GM19324 (cell line): ENCODE results near the gene PACS2.
"Not testable (repeated sequence)": the region's sequence is repeated elsewhere in the genome, so short reads cannot be mapped to it uniquely, and the experiment has no call there.

Experiments
- ATAC-seq: cut with Tn5 transposase; IDR thresholded peaks from one replicate; pipeline ENCODE4 v1.9.1; 2021; ENCODE audit warnings: mild to moderate bottlenecking, moderate library complexity; ENCODE audit not compliant: unreplicated experiment, low FRiP score

Gene PACS2

DNA sequence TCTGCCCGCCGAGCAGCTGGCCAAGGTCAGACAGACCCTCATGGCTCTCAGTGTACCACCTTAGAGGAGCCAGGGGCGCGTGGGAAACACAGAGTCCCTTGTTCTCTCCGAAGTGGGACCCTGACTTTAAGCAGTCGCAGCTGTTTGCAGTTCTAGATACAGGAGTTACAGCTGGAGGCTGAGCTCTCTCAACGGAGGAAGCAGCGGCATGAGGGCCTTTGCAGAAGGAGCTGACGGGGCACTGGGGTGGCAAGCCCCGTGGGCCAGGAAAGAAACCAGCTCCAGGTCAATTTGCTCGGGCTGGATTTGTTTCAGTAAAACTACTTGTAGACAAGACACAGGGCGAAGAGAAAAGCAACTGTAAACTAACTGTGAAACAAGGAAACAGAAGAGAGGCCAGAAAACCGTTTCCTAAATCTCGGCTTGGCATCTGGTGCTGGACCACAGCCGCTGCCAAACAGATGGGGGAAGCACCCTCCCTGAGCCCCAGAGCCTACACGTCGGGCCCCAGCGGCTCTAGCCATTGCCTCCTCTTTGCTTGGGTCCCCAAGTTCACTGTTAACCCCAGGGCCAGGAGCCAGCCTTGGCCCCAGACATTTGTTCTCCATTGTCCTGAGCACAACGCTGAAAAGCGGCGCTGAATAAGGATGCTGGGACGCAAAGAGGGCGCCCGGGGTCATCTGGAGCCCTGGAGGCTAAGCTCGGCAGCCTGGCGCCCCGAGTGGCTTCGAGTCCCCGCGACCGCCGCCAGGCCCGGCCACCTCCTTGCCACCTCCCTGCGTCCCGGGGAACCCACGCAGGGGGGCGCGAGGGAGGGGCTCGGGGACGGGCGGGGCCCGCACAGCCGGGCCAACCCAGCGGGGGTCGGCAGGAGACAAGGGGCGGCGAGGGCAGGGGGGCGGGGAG, 914 bp upstream of the PACS2 start:
- peak; percentile 0 for ATAC-seq

DNA sequence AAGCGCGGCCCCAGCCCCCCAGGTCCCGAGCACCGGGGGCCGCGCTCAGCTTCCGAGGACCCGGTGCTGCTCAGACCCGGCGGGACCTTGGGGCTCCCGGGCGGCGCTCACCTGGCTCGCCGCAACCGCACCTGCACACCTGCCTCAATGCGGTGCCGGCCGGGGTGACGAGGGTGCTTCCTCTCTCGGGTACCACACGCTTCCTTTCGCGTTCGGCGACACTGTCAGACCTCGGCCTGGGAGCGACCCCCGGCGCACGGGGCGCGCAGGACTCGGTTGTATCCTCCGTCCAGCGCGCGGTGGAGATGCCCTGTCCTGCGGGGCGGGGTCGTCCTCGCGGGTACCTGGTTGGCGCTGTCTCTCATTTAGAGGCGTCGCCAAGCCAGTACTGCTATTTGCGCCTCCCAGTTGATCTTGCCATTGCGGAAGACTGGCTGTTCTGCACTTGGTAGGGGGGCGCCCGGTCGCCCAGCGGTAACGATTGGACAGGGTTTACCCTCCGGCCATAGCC, 718 bp downstream of the PACS2 start:
- peak; percentile 12 for ATAC-seq

DNA sequence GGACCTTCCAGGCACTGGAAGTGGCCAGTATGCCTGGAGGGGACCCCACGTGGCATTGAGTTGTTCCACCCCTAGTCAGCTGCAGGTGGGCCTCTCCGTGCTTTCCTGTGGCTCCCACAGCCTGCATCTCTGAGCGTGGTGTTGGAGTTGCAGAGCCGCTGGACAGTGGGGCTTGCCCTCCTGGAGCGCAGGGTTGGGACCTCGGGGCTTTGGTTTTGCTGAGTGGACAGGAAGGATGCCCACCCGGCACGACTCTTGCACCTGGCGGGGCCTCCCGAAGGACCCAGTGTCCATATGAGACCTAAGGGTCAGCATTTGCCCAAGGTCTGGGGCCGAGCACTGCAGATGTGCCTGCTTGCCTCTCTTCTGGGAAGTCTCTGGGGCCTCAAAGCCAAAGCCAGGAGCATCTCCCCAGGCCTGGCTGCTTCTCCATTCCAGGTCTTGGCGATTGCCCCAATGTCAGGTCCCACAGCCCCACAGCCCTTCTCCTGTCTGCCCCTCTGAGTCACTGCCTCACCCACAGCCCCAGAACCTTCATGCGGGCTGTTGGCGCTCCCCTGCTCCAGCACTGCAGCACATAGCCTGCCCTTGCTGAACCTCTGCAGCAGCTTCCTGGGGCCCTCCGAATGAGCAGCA, 1.5 kb downstream of the PACS2 start:
- no peak for ATAC-seq

DNA sequence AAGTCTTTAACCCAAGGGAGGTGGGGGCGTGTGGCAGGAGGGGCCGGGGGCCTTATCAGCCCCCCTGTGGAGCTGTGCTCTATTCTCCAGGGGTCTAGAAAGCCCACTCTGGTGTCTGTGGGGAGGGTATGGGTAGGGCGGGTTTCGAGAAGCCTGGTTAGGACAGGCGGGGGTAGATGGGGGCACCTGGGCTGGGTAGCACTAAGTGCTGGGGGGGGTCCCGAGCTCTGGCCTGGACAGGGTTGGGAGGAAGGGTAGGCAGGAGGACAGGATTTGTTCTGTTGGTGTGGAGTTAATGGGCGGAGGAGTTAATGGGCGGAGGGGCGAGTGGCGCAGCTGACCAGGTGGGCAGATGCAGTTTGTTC, 2.0 kb downstream of the PACS2 start:
- ATAC-seq = no peak

DNA sequence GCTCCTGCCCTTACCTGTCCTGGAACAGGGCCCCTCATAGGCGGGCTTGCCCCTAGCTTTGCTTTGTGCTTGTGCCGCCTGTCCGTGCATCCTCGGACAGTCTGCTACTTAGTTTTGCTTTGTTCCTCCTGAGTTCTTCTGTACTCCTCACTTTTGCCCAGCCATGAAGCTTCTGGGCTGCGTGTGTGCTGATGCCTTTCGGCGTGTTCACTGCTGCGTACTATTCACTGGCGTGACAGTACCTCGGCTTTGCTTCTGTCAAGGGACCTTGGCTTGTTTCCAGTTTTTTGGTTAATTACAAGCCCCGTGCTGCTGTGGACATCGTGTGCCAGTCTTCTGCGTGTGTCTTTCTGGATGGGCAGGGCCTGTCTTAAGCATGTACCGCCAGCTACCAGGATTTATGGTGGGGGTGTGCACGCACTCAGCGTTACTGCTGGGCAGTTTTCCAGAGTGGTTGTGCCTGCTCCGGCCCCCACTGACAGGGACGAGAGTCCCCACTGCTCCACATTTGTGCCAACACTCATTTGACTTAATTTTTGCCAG, 2.5 kb downstream of the PACS2 start:
- ATAC-seq = no peak

DNA sequence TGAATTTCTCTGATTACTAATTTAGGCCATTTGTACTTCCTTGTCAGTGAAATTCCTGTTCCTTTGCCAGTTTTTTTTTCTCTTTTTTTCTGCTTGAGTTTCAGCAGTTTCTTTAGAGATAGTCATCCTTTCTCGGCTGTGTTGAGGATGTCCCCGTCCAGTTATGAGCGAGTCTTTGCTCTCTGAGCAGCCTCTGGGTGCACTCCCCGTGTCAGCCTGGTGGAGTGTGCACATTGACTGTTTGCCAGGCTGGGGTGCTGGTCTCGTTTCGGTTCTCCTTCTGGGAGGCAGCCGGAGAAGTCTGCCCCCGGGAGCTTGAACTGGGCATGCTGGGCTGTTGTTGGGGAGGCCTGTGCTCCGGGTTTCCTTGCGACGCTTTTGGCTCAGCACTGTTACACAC, 3.0 kb downstream of the PACS2 start:
- ATAC-seq = no peak

DNA sequence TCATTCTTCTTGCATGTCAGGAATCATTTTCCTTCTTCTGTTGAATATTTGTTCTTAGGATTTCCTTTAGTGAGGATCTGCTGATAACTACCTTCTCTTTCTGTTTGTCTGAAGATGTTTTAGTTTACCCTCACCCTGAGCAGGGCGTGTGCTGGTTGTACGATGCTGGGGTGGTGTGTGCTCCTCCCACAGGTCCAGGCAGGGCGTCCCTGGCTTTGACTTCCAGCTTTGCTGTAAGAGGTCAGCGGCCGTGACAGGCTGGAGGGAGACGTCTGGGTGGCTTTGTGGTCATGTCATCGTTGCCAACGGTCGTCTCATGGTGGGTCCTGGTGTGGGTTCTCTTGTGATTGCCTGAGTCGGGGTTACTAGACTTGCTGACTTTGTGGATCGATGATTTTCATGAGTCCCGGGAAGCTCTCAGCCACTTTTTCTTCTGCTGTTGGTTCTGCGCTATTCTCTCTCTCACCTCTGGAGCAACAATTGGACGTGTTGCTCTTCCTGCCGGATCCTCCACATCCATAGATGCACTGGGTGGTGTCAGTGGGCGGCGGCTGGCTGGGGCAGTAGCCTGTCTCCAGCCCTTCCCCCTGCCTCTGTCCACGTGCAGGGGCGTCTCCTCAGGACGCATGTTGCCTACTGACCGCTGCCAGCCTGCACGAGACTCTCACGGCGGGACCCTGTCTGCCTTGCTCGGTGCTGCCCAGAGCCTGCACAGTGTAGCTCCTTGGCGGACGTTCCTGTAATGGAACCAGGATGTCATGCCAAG, 8.4 kb downstream of the PACS2 start:
- no peak for ATAC-seq

DNA sequence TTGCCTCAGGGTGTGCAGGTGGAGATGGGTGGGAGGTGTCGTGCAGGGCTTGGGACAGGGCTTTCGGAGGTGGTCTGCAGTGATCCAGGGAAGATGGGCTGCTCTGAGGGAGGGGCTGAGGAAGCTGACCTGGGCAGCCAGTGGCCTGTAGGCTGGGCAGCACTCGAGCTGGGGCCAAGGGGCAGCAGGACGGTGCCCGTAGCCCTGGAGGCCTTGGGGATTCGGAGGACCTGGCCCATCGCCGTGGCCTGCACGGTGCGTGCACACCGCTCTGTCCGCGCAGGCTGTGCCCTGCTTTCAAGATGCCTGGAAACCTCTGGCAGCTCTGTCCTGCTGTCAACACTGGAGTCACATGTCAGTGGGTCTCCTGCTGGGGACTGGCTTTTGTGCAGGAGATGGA, 9.1 kb downstream of the PACS2 start:
- no peak for ATAC-seq

DNA sequence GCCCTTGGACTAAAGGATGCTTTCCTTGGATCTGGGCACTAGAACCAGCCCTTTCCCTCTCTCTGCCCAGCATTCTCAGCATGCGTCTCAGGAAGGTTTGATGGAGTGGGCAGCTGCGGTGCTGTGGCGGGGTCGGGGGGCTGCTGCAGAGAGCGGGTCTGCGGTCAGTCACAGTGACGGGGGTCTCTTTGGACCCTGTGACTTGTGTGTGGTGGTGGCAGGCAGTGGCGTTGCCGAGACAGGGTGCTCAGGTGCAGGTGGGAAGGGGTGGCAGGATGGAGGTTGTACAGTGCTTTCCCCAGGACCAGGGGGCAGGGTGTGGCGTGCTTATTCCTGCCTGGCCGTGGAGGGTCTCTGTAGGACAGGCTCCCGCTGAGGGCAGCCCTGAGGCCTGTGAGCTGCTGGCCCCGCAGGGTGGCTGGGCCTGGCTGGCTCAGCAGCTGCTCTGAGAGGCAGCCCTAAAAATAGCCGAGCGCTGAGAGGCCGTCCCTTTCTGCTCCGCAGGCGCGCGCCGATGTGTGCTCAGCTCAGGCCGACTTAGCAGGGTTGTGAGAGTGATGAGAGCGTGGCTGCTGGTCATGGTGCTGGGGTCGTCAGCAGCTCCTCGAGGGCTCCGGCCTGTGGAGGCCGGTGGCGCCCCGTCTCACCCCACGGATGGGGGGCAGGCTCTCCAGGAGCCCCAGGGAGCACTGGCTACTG, 9.7 kb downstream of the PACS2 start:
- ATAC-seq = no peak

DNA sequence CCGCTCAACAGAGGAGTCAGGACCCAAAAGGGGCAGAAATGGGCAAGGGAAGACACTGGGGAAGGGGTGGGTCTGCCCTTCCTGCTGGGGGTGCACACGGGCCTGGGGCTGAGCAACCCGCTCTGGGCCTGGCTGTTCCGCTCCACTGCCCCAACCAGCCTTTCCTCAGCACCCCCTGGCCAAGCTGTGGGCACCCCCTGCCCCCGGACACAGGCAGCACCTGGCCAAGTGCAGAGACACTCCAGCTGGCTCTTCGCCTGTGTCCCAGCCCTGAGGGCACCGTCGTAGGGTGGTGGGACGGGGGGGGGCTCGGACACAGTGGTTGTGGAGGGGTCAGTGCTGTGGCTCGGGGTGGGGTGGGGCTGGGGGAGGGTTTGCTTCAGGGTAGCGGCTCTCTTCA, 10.3 kb downstream of the PACS2 start:
- ATAC-seq = no peak

DNA sequence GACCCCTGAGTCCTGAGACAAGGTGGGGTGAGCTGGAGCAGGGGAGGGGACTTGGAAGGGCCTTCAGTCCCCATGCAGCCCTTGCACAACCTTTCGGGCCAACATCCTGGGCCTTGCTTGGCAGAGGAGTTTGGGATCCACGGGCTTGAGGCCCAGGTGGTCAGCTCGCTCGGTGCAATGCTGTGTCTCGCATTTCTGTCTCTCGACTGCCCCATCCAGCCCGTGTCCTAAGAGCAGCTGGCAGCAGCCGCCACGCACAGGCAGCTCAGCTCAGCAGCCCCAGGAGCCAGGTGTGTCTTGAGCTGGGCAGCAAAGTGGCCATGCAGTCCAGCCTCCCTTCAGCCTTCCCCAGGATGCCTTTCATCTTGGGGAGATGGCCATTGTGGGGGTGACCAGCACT, 10.8 kb downstream of the PACS2 start:
- ATAC-seq = no peak

DNA sequence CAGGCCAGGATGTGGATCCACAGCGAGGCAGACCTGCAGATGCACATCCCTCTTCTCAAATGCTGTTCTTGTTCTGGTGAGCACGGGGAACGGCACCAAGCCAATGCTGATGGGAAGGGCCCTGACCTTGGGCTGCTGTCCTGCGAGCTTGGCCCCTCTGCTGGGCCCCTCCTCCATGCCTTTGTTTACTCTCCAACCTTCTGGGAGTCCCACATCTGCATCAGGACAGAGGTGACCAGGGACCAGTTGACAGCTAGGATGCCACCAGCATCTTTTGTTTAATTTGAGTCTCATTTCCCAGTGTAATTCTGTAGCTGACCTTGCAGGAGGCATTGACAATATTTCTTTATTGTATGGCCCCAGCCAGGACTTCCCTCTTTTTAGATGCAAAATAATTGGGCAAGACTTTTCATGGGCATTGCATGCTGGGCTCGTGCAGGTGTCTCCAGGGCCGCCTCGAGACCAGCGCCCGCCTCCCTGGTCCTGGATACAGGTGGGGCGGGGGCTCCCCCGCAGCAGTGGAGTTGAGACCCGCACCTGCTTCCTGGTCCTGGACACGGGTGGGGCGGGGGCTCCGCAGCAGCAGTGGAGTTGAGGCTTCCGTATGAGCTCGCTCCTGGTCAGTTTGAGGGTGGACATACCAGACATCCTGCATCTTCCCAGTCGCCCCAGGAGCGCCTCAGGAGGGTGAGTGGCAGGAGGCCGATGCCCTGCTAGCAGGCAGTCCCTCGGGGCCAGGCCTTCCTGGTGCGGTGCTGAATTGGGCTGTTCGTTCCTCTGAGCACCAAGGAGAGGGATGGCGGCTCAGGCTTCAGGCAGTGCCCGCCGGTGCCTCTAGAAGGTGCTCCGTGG, 11.4 kb downstream of the PACS2 start:
- no peak for ATAC-seq

DNA sequence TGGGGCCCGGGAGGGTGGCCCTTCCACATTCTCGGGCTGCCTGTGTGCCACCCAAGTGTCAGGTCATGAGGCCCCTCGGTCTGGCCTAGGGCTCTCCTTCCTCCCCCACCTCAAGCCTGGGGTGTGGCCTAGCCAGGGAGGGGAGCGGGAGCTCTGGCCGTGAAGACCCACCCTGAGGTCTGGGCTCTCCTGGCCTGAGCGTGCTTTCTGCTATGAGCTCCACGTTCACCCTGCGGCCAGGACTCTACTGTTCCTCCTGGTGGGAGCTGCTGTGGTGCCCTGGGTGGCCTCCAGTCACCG, 12.0 kb downstream of the PACS2 start:
- ATAC-seq = no peak

DNA sequence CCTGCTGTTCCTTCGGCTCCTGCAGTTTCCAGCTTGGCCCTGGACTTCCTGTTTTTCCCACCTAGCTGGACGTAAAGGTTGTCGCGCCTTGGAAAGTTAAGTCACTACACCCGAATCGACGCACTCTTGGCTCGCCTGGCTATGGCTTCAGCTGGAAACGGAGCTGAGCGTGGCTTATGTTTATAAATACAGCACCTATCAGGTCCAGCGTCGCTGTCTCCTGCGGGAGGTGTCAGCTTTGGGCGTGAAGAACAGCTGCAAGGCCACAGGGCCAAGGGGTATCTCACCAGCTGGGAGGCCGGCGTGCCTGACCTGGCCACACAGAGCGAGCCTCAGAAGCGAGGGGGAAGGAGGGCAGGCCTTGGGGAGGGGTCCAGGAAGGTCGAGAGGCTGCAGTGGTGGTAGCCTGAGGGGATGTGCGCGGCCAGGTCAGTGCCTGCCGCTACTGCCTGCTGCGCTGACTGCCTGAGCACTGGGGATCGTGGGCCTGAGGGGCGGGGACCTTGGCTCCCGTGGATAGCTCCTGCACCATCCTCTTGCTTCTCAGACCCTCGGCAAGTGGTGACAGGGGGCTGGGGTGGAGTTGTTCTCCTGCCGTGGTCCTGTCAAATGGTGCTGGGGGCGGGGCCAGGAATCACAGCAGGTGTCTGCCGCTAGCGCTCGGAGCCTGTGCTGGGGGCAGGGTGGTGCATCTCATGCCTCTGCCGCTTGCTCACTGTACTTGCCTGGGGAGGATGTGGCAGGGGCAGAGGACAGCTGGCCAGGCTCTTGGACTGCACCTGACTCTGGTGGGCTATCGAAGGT, 12.5 kb downstream of the PACS2 start:
- ATAC-seq = no peak

DNA sequence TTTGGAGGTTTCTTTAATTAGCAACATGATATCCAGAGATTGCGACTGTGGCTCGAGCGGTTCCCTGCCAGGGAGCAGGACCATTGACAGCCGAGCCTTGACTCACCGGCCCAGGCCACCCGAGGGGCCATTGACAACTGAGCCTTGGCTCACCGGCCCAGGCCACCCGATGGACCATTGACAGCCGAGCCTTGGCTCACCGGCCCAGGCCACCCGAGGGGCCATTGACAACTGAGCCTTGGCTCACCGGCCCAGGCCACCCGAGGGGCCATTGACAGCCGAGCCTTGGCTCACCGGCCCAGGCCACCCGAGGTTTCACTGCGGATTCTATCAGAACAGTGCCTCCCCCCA, 13.1 kb downstream of the PACS2 start:
- not testable (repeated sequence) for ATAC-seq

DNA sequence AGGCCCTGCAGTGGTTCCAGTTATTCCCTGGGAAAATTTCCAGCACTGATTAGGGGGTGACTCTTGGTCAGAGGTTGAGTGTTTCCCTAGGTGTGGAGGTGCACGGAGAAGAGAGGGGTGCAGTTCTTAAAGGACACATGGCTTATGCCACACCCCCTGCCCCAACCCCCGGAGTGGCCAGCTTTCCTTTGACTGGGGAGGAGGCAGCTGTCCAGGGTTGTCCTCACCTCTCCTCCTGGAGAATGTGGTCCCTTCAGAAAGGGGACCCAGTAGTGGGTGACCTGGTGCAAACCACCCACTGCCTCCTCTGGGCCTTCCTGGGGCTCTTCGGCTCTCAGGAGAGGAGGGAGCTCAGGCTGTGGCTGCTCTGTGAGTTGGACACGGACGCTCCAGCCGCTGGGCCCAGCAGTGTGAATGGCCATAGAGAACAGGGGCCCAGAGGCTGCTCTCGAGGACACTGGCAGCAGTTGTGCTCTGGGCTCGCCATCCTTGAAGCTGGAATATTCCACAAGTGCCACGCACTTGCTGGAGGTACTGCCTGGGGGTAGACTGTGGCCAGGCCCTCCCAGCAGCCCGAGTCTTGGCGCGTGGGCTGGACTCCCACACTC, 13.6 kb downstream of the PACS2 start:
- ATAC-seq = no peak

DNA sequence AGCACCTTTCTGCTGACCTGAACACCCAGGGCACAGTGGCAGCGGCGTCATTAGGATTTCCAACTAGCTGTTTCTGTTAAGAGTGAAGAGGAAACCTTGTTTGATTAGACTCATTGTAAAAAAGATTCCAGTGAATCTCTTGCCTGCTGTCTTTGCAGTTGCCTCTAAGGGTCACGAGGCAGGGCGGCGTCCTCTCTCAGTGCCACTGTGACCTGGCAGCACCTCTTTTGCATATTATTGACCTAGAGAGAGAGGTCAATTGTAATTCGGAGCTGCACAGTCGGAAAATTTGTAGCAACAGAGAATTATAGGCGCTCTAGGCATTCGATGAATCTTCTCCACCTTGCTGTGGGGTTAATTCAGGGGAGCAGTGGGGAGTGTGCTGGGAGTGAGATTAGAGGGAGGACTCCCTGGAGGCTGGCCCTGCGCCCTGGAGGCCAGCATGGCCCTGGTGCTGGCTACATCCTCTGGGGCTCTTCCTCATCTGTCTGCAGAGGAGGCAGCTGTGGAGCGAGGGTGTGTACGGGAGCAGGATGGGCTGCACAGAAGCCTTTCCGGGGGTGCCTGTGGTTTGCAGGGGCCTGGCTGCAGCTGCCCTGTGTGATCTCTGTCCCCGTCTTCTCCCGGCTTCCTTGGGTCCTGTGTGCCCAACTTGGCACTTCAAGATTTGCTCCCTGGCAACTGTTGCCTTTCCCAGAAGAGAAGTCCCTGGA, 14.3 kb downstream of the PACS2 start:
- ATAC-seq = no peak
